PC-3 (cell line): ENCODE data around the gene PAMR1.

Experiments used
- CTCF ChIP-seq: fragments of 300-600 bp; sonication (generic); conservative IDR thresholded peaks from 2 replicates; pipeline ENCODE4 v1.5.1; 2017; ENCODE audit warnings: antibody characterized with exemption, low read depth, mild to moderate bottlenecking, low read length
- EZH2 ChIP-seq: fragments of 300-600 bp; sonication (generic); IDR thresholded peaks from one replicate; pipeline ENCODE4 v1.6.1; 2017; ENCODE audit warnings: antibody characterized with exemption, mild to moderate bottlenecking, low read length; ENCODE audit not compliant: unreplicated experiment
- EZH2phosphoT487 ChIP-seq: fragments of 300-600 bp; sonication (generic); IDR thresholded peaks from 2 replicates; pipeline ENCODE4 v1.6.1; 2018; ENCODE audit warnings: mild to moderate bottlenecking, antibody characterized with exemption, low read length, borderline replicate concordance

GRCh38 chr11:35487532-35488078, 37.8 kb downstream of the PAMR1 start:
- TF ChIP-seq CTCF (peak; percentile 82), EZH2 (no peak), EZH2phosphoT487 (no peak)
